Uterus (tissue), 4 donors: ENCODE results near the gene ACAD10. TPM values are rescaled to one million over a fixed set of nuclear protein-coding genes. Genes with fewer than 3 reads are reported as not detected.
A peak's percentile ranks its signal among the peaks of the same experiment; 100 is the strongest.
"Not testable (repeated sequence)": the region's sequence is repeated elsewhere in the genome, so short reads cannot be mapped to it uniquely, and the experiment has no call there.

ENCODE experiments used
- DNase-seq, 2 donors: peaks; one replicate each; pipeline ENCODE4 v3.0.0-alpha.2; 2019 to 2020
- H3K27ac ChIP-seq, 2 donors: fragments of 200-600 bp; sonication (generic); 1 replicate in 1 of 2; 2 replicates in 1 of 2; pipeline ENCODE4 v1.5.1; 2016 to 2018
- H3K27me3 ChIP-seq, 2 donors: fragments of 200-600 bp; sonication (generic); one replicate each; pipeline ENCODE4 v1.5.1; 2018 to 2019; ENCODE audit warnings: control low read depth in 1 of 2
- H3K36me3 ChIP-seq, 2 donors: fragments of 200-600 bp; sonication (generic); one replicate each; pipeline ENCODE4 v1.5.1; 2019; ENCODE audit warnings: control low read depth in 1 of 2
- H3K4me1 ChIP-seq, 2 donors: fragments of 200-600 bp; sonication (generic); one replicate each; pipeline ENCODE4 v1.5.1; 2018 to 2019; ENCODE audit warnings: control low read depth in 1 of 2
- H3K4me3 ChIP-seq, 2 donors: fragments of 200-600 bp; sonication (generic); 1 replicate in 1 of 2; 2 replicates in 1 of 2; pipeline ENCODE4 v1.5.1; 2018 to 2019; ENCODE audit warnings: mild to moderate bottlenecking in 1 of 2
- H3K9me3 ChIP-seq, 2 donors: fragments of 200-600 bp; sonication (generic); one replicate each; pipeline ENCODE4 v1.5.1; 2019; ENCODE audit warnings: control low read depth in 1 of 2
- POLR2A ChIP-seq, 2 donors: fragments of 450-650 bp; IDR thresholded peaks; one replicate each; pipeline ENCODE4 v1.6.1; 2016; ENCODE audit warnings: antibody characterized with exemption in 2 of 2, mild to moderate bottlenecking in 1 of 2, moderate library complexity in 1 of 2
- intact Hi-C: fragments of 100-400 bp; cut with DNase I; formaldehyde crosslinking; loops from one replicate; pipeline ENCODE4 v1.15.1; 2023; ENCODE audit warnings: low total_unique reads
- total RNA-seq, 4 donors: library from RNA; depleted of rRNA in 3 of 4; stranded (reverse); fragments of >200 nt in 3 of 4; gene quantifications; one replicate each; pipeline versions ENCODE4 v1.1.0 to v1.2.4, GENCODE V29; 2014 to 2023
- TF ChIP-seq, protein P1 (sequence below), 4 experiments: fragments of 200-600 bp in 2 of 4; fragments of 450-650 bp in 2 of 4; sonication (generic) in 2 of 4; IDR thresholded peaks; one replicate each; pipeline ENCODE4 v1.5.1; 2016 to 2019; ENCODE audit warnings: antibody characterized with exemption in 4 of 4, mild to moderate bottlenecking in 2 of 4, moderate library complexity in 1 of 4
- donor health status: DM: yes; HTN: yes; CAD: no.

The ACAD10 gene
- total RNA-seq, 4 donors from 2014 or later, result 19.4 to 46.4 (median 26.7) TPM

- TF ChIP-seq, protein P1, sequence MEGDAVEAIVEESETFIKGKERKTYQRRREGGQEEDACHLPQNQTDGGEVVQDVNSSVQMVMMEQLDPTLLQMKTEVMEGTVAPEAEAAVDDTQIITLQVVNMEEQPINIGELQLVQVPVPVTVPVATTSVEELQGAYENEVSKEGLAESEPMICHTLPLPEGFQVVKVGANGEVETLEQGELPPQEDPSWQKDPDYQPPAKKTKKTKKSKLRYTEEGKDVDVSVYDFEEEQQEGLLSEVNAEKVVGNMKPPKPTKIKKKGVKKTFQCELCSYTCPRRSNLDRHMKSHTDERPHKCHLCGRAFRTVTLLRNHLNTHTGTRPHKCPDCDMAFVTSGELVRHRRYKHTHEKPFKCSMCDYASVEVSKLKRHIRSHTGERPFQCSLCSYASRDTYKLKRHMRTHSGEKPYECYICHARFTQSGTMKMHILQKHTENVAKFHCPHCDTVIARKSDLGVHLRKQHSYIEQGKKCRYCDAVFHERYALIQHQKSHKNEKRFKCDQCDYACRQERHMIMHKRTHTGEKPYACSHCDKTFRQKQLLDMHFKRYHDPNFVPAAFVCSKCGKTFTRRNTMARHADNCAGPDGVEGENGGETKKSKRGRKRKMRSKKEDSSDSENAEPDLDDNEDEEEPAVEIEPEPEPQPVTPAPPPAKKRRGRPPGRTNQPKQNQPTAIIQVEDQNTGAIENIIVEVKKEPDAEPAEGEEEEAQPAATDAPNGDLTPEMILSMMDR (IDR thresholded peaks at IDR 0.05), result no peak
- no peak for TF ChIP-seq POLR2A (IDR thresholded peaks at IDR 0.05)
- DNase-seq, result no peak
- H3K4me3 ChIP-seq, result no peak overlapping the region
- H3K36me3 ChIP-seq, result no peaks in the 10 kb centered on the region
- H3K9me3 ChIP-seq, result no peaks in the 10 kb centered on the region
- H3K27me3 ChIP-seq, result no peaks in the 10 kb centered on the region
- intact Hi-C loops, result no loop called here
- H3K27ac ChIP-seq, result no peak overlapping the region
- H3K4me1 ChIP-seq, result no peaks in the 10 kb centered on the region
Observed at GRCh38 chr12:111672822-111673381, 13.0 kb upstream of the ACAD10 start.

DNA sequence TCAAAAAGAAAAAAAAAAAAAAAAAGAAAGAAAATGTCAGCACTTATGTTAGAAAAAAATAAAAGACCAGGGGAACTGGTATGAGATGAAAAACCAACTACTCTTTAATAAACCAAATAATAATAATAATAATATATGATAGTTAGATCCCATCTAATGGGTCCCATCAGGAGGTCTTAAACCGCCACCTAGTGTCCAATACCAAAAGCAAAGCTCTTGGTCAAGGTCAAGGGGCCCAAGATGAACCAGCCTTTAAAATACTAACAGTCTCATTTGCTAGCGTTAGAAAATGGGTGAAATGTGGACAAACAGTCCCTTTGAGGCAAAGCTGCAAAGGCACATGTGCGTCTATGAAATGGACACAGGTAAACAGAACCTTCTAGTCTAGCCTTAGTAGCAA is 12.3 kb upstream of the ACAD10 start:
- DNase-seq, result no peak
- Histone ChIP-seq H3K9me3 (no peaks in the 10 kb centered on the region), H3K4me1 (no peaks in the 10 kb centered on the region), H3K4me3 (no peak overlapping the region), H3K27me3 (no peaks in the 10 kb centered on the region), H3K36me3 (no peaks in the 10 kb centered on the region), H3K27ac (no peak overlapping the region)
- TF ChIP-seq, protein P1 (IDR thresholded peaks at IDR 0.05), result peak in 2 of 4 experiments; percentile 31 to 37
- no peak for TF ChIP-seq POLR2A (IDR thresholded peaks at IDR 0.05)
- intact Hi-C loops, result no loop called here

DNA sequence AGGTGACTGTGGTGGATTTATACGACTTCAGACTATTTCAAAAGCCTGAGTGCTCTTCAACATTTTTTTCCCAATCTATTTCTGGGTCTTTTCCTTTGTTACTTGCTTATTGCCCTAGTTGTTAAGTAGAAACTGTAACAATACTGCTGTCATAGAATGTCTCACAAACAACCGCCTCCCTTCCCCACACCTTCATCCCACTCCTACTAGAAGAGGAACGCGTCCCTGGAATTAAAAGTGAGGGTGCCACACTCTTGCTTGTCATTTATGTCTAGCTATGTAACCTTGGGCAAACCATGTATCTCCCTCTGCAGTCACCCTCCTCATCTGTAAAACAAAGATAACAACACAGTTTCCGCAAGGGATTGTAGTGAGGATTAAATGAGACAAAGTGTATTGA is 8.7 kb upstream of the ACAD10 start:
- TF ChIP-seq, protein P1 (IDR thresholded peaks at IDR 0.05), result no peak
- no peak for DNase-seq
- intact Hi-C loops, result no loop called here
- Histone ChIP-seq H3K27me3 (no peaks in the 10 kb centered on the region), H3K4me3 (no peak overlapping the region), H3K9me3 (no peaks in the 10 kb centered on the region), H3K4me1 (no peaks in the 10 kb centered on the region), H3K27ac (no peak overlapping the region), H3K36me3 (no peaks in the 10 kb centered on the region)

- Histone ChIP-seq H3K4me3 (peak overlapping the region; percentile 94 to 100), H3K27ac (peak overlapping the region in 1 of 2 donors; percentile 79)
- H3K36me3 ChIP-seq, intact Hi-C loops, H3K4me1 ChIP-seq, H3K9me3 ChIP-seq, H3K27me3 ChIP-seq, DNase-seq: not testable (repeated sequence)
Observed at GRCh38 chr12:111684485-111685198, 1.2 kb upstream of the ACAD10 start.

DNA sequence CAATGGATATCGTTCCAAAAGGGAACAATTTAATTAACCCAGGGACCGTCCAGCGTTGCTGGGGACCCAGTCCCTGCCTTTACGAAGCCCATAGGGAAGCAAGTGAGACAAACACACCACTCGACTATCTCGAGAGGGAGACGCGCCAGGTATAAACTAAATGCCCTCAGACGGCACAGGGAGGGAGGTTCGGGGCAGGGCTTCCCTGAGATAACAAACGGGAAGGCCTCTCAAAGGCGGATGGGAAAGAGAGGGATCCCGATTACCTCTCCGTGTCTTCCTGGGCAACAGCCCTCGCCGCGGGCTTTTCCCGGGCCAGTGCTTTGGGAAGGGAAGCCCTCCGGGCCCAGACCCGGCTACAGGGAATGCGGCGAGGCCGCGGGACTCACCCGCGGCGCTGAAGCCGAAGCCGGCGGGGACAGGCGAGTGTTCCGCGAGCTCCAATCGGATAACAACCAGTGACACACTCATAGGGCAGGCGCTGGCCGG is 487 bp upstream of the ACAD10 start:
- Histone ChIP-seq H3K9me3 (no peaks in the 10 kb centered on the region), H3K4me3 (peak overlapping the region; percentile 94 to 100), H3K27ac (peak overlapping the region; percentile 79 to 86), H3K4me1 (no peaks in the 10 kb centered on the region), H3K27me3 (no peaks in the 10 kb centered on the region), H3K36me3 (no peaks in the 10 kb centered on the region)
- intact Hi-C loops, result no loop called here
- TF ChIP-seq, protein P1 (IDR thresholded peaks at IDR 0.05), result no peak
- TF ChIP-seq POLR2A (IDR thresholded peaks at IDR 0.05), result no peak
- DNase-seq, result no peak
